Measurements from ENCODE around the gene C11orf97.

Gene C11orf97

GRCh38 chr11:94486068-94486467, 26.2 kb upstream of the C11orf97 start:
- TF ChIP-seq CTCF (IDR thresholded peaks at IDR 0.05; ENCODE audit: low read depth, low read length): no peak
- Histone ChIP-seq H3K4me3 (ENCODE audit: low read depth, low read length) (no peak overlapping the region), H3K9me3 (no peaks in the 10 kb centered on the region), H3K36me3 (peaks cover 73% of the 10 kb centered on the region), H3K27me3 (no peaks in the 10 kb centered on the region), H3K4me1 (no peaks in the 10 kb centered on the region)
- no peak for DNase-seq

- Histone ChIP-seq H3K36me3 (peaks cover 18% of the 10 kb centered on the region), H3K4me1 (no peaks in the 10 kb centered on the region), H3K4me3 (ENCODE audit: low read depth, low read length) (peak within 1 kb of the TSS; percentile 77), H3K9me3 (no peaks in the 10 kb centered on the region), H3K27me3 (no peaks in the 10 kb centered on the region)
- no peak for TF ChIP-seq CTCF (IDR thresholded peaks at IDR 0.05; ENCODE audit: low read depth, low read length)
- DNase-seq: peak; percentile 97
Measured at GRCh38 chr11:94493281-94494125, 18.8 kb upstream of the C11orf97 start, which contains the start of the genes ANKRD49 and MRE11. TSS of gene ANKRD49 (plus strand) at chr11:94493984. CDS start at chr11:94496694, 2,710 bp downstream. TSS of gene MRE11 (minus strand) at chr11:94493844. CDS start at chr11:94492801, 1,043 bp downstream.

GRCh38 chr11:94494126-94494680, 18.1 kb upstream of the C11orf97 start:
- H3K4me3 ChIP-seq (ENCODE audit: low read depth, low read length): peak overlapping the region; percentile 77
- no peak for DNase-seq
- TF ChIP-seq CTCF (IDR thresholded peaks at IDR 0.05; ENCODE audit: low read depth, low read length): no peak
- peaks cover 14% of the 10 kb centered on the region for H3K36me3 ChIP-seq
- H3K4me1 ChIP-seq: no peaks in the 10 kb centered on the region
- no peaks in the 10 kb centered on the region for H3K9me3 ChIP-seq
- H3K27me3 ChIP-seq: no peaks in the 10 kb centered on the region

- H3K4me3 ChIP-seq (ENCODE audit: low read depth, low read length): no peak overlapping the region
- DNase-seq: no peak
- H3K4me1 ChIP-seq: no peaks in the 10 kb centered on the region
- no peaks in the 10 kb centered on the region for H3K27me3 ChIP-seq
- peaks cover 8% of the 10 kb centered on the region for H3K36me3 ChIP-seq
- no peak for TF ChIP-seq CTCF (IDR thresholded peaks at IDR 0.05; ENCODE audit: low read depth, low read length)
- H3K9me3 ChIP-seq: no peaks in the 10 kb centered on the region
Measured at GRCh38 chr11:94500181-94500580, 12.1 kb upstream of the C11orf97 start.

GRCh38 chr11:94501522-94501921, 10.7 kb upstream of the C11orf97 start:
- DNase-seq: no peak
- peaks cover 8% of the 10 kb centered on the region for H3K36me3 ChIP-seq
- peak; percentile 14 for TF ChIP-seq CTCF (IDR thresholded peaks at IDR 0.05; ENCODE audit: low read depth, low read length)

More at GRCh38 chr11:94501522-94501921, 10.7 kb upstream of the C11orf97 start:
- Histone ChIP-seq H3K4me3 (ENCODE audit: low read depth, low read length) (no peak overlapping the region), H3K27me3 (no peaks in the 10 kb centered on the region), H3K9me3 (no peaks in the 10 kb centered on the region), H3K4me1 (no peaks in the 10 kb centered on the region)

All from BE2C (cell line).